Breast epithelium (tissue), 3 donors: ENCODE measurements around the gene NIN.

ENCODE experiments used
- CTCF ChIP-seq, 3 donors: fragments of 450-650 bp; IDR thresholded peaks; one replicate each; pipeline ENCODE4 v1.5.1; 2016 to 2017; ENCODE audit warnings: antibody characterized with exemption in 3 of 3, mild to moderate bottlenecking in 3 of 3, moderate library complexity in 3 of 3
- POLR2A ChIP-seq: fragments of 450-650 bp; IDR thresholded peaks from one replicate; pipeline ENCODE4 v1.6.1; 2016; ENCODE audit warnings: antibody characterized with exemption, mild to moderate bottlenecking, moderate library complexity
- POLR2AphosphoS5 ChIP-seq, 3 donors: sonication (generic); formaldehyde crosslinking; IDR thresholded peaks; one replicate each; pipeline ENCODE4 v1.6.1; 2017; ENCODE audit warnings: antibody characterized with exemption in 3 of 3

DNA sequence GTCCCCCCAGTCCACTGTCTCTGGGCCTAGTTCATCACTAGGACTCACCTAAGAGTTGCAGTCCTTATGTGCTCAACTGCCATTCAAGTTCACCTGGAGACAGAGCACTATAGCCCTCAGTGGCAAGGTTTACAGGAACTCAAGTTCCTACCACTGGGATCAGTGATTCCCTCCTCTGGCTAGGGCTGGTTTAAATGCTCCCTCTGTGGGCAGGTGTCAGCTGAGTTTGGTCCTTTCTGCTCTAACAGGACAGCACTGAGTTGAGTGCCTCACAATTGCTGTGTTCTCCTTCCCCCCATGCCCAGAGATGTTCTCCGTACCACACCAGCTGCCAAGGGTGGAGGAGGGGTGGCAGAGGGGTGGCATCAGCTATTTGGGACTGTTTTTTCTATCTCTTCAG lies 142.1 kb downstream of the NIN start:
- TF ChIP-seq POLR2A = no peak
- no peak for TF ChIP-seq CTCF (IDR thresholded peaks at IDR 0.05)
- TF ChIP-seq POLR2AphosphoS5 (IDR thresholded peaks at IDR 0.05) = no peak
